Endothelial cell of umbilical vein (primary cell): Measurements from ENCODE around the gene SESN2. TPM values are rescaled to one million over a fixed set of nuclear protein-coding genes. Genes with fewer than 3 reads are reported as not detected.

Source experiments
- BruUV-seq: library from RNA; stranded (reverse); fragments of 400-500 nt; replicated peaks from 2 replicates; lab custom pipeline; 2021; lab: Mats Ljungman, UMichigan
- CTCF ChIA-PET: fragments of 300-600, 350-600 bp; sonication (Branson Sonifier 250); formaldehyde crosslinking; loops from one replicate; lab custom pipeline; 2021; ENCODE audit warnings: antibody characterized with exemption, inconsistent platforms; lab: Charles Lee
- POLR2A ChIA-PET: fragments of 300-600, 350-600 bp; sonication (Branson Sonifier 250); formaldehyde crosslinking; loops from one replicate; lab custom pipeline; 2021; ENCODE audit warnings: antibody characterized with exemption, inconsistent platforms; lab: Charles Lee
- DNase-seq: peaks from one replicate; pipeline ENCODE4 v3.0.0-alpha.2; 2011; ENCODE audit warnings: low read depth, low spot score
- FAIRE-seq: peaks from 2 replicates; lab custom pipeline; 2011; peaks lifted over from hg19 to GRCh38; lab: Jason Lieb, UNC
- H2AFZ ChIP-seq: 2 replicates; pipeline ENCODE4 v1.6.0; 2012; ENCODE audit warnings: low read depth, low read length, control low read depth, inconsistent platforms
- H3K27ac ChIP-seq: 2 replicates; pipeline ENCODE4 v1.5.1; 2011; ENCODE audit warnings: low read depth, mild to moderate bottlenecking, control low read depth, low read length, moderate library complexity; ENCODE audit not compliant: insufficient read depth
- H3K27me3 ChIP-seq, 2 experiments: 2 replicates each; pipeline versions ENCODE4 v1.6.0 to v1.6.1; 2011; ENCODE audit warnings: low read length in 2 of 2, mixed read lengths in 1 of 2; ENCODE audit not compliant: control insufficient read depth in 2 of 2, insufficient read depth in 2 of 2
- H3K36me3 ChIP-seq, 2 experiments: 2 replicates in 1 of 2; 3 replicates in 1 of 2; pipeline ENCODE4 v1.5.1; 2011; ENCODE audit warnings: low read length in 2 of 2, mild to moderate bottlenecking in 1 of 2, moderate library complexity in 1 of 2; ENCODE audit not compliant: control insufficient read depth in 2 of 2, insufficient read depth in 2 of 2; ENCODE audit errors: extremely low read depth in 1 of 2
- H3K4me1 ChIP-seq: 3 replicates; pipeline ENCODE4 v1.5.1; 2011; ENCODE audit warnings: mild to moderate bottlenecking, low read length; ENCODE audit not compliant: control insufficient read depth, insufficient read depth; ENCODE audit errors: extremely low read depth
- H3K4me2 ChIP-seq: 2 replicates; pipeline ENCODE4 v1.6.1; 2011; ENCODE audit warnings: low read length, control low read depth, mixed read lengths; ENCODE audit not compliant: insufficient read depth
- H3K4me3 ChIP-seq, 3 experiments: fragments of 200-600 bp in 1 of 3; sonication (generic), shearing (Covaris generic) in 1 of 3; replicated peaks in 1 of 3; 2 replicates each; pipeline ENCODE4 v1.5.1; 2011 to 2016; ENCODE audit warnings: control low read depth in 3 of 3, low read length in 3 of 3, mild to moderate bottlenecking in 2 of 3, inconsistent platforms in 1 of 3, low read depth in 1 of 3, moderate library complexity in 1 of 3; ENCODE audit not compliant: insufficient read depth in 1 of 3
- H3K79me2 ChIP-seq: 2 replicates; pipeline ENCODE4 v1.6.0; 2012; ENCODE audit warnings: low read length, inconsistent platforms; ENCODE audit not compliant: control insufficient read depth, insufficient read depth
- H3K9ac ChIP-seq: replicated peaks from 2 replicates; pipeline ENCODE3; 2011; ENCODE audit warnings: low read length, control low read depth; ENCODE audit not compliant: insufficient read depth; ENCODE audit errors: extremely low read depth
- H3K9me1 ChIP-seq: replicated peaks from 3 replicates; pipeline ENCODE4 v1.6.0; 2011; ENCODE audit warnings: mild to moderate bottlenecking, low read length; ENCODE audit not compliant: control insufficient read depth, insufficient read depth; ENCODE audit errors: extremely low read depth
- H3K9me3 ChIP-seq: replicated peaks from 2 replicates; pipeline ENCODE4 v1.5.1; 2012; ENCODE audit warnings: low read length, inconsistent platforms; ENCODE audit not compliant: control insufficient read depth, insufficient read depth
- H4K20me1 ChIP-seq: replicated peaks from 2 replicates; pipeline ENCODE3; 2011; ENCODE audit warnings: mild to moderate bottlenecking, low read length; ENCODE audit not compliant: control insufficient read depth, insufficient read depth; ENCODE audit errors: extremely low read depth
- EZH2 ChIP-seq: IDR thresholded peaks from 2 replicates; pipeline ENCODE4 v1.6.1; 2012; ENCODE audit warnings: borderline replicate concordance, low read depth, mild to moderate bottlenecking, moderate library complexity, low read length, inconsistent platforms; ENCODE audit not compliant: severe bottlenecking
- FOS ChIP-seq: IDR thresholded peaks from 2 replicates; pipeline ENCODE4 v1.6.1; 2011; ENCODE audit warnings: mild to moderate bottlenecking, low read length, moderate library complexity, borderline replicate concordance; ENCODE audit not compliant: insufficient read depth
- GATA2 ChIP-seq: IDR thresholded peaks from 2 replicates; pipeline ENCODE4 v1.7.0; 2011; ENCODE audit warnings: low read depth, mild to moderate bottlenecking, moderate library complexity, mixed read lengths, low read length; ENCODE audit not compliant: insufficient read length, insufficient read depth
- JUN ChIP-seq: IDR thresholded peaks from 2 replicates; pipeline ENCODE4 v1.6.1; 2011; ENCODE audit warnings: borderline replicate concordance, low read depth; ENCODE audit not compliant: insufficient read length, insufficient read depth
- MYC ChIP-seq: IDR thresholded peaks from one replicate; pipeline ENCODE4 v1.6.1; 2011; ENCODE audit warnings: mild to moderate bottlenecking, low read depth, low read length
- POLR2A ChIP-seq: IDR thresholded peaks from 2 replicates; pipeline ENCODE4 v1.6.1; 2012; ENCODE audit warnings: low read depth, mild to moderate bottlenecking, control low read depth, low read length
- POLR2AphosphoS5 ChIP-seq: IDR thresholded peaks from 2 replicates; pipeline ENCODE4 v1.6.1; 2012; ENCODE audit warnings: low read depth, mild to moderate bottlenecking, control low read depth, low read length, moderate library complexity; ENCODE audit not compliant: insufficient read depth
- dilution Hi-C: fragments of 300-500 bp; cut with MboI; formaldehyde crosslinking; loops from one replicate; pipeline ENCODE4 v1.15.0; 2019; ENCODE audit warnings: low sequenced_read_pairs; ENCODE audit not compliant: extremely low pct_ligation_motif_present
- intact Hi-C: fragments of 100-400 bp; cut with micrococcal nuclease; formaldehyde crosslinking; loops from one replicate; pipeline ENCODE4 v1.10.0; 2022
- polyA plus RNA-seq, 4 experiments: library from polyadenylated mRNA; depleted of rRNA in 3 of 4; stranded (reverse) in 3 of 4; unstranded in 1 of 4; fragments of >200 nt; gene quantifications; 2 replicates each; pipeline versions ENCODE4 v1.2.1 to v1.2.3, GENCODE V29; 2011 to 2012; ENCODE audit warnings: missing spikeins in 1 of 4
- total RNA-seq: library from RNA; stranded (reverse); gene quantifications from 2 replicates; pipeline ENCODE4 v1.2.3, GENCODE V29; 2021
- TF ChIP-seq, protein P1 (sequence below), 2 donors: IDR thresholded peaks; 1 replicate in 1 of 2; 2 replicates in 1 of 2; pipeline ENCODE4 v1.5.1; 2011; ENCODE audit warnings: low read length in 2 of 2, mild to moderate bottlenecking in 2 of 2, moderate library complexity in 2 of 2, control low read depth in 1 of 2, inconsistent platforms in 1 of 2, low read depth in 1 of 2; ENCODE audit not compliant: insufficient read depth in 1 of 2; ENCODE audit errors: extremely low read depth in 1 of 2
- TF ChIP-seq, protein P2 (sequence below): IDR thresholded peaks from 2 replicates; pipeline ENCODE4 v1.6.1; 2011; ENCODE audit not compliant: insufficient read depth, insufficient read length

SESN2 gene
- total and polyA plus RNA-seq, 2 donors (not counting 3 experiments of a cell fraction or from before 2014, with no cell fraction given): 11.6 to 13.2 TPM

DNA sequence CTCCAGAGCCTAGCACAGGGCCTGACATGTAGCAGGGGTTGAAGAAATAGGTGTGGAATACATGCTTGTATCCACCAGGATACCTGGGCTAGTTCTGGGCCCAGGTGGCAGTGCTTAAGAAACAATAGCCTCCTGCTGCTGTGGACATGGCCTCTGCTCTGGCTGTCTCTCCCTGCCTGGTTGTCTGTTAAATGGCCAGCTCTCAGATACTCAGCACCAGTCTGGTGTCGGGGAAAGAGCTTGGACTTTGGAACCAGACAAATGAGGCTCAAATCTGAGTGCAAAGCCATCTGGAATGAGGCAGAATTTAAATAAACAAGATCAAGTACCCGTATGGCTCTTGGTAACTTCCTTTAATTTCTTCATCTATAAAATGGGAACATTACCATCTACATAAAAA lies 31.5 kb downstream of the SESN2 start:
- Histone ChIP-seq H4K20me1 (no peaks in the 10 kb centered on the region), H3K4me2 (no peak overlapping the region), H3K36me3 (no peaks in the 10 kb centered on the region), H3K9me3 (no peaks in the 10 kb centered on the region), H2AFZ (no peak overlapping the region), H3K9ac (no peak overlapping the region), H3K4me3 (no peak overlapping the region), H3K4me1 (no peaks in the 10 kb centered on the region), H3K27me3 (no peaks in the 10 kb centered on the region), H3K79me2 (no peaks in the 10 kb centered on the region), H3K27ac (no peak overlapping the region), H3K9me1 (no peaks in the 10 kb centered on the region)
- intact Hi-C loops (no loop called here), dilution Hi-C loops (no loop called here)
- ChIA-PET CTCF (no interaction called here), POLR2A (no interaction called here)
- TF ChIP-seq, protein P1, sequence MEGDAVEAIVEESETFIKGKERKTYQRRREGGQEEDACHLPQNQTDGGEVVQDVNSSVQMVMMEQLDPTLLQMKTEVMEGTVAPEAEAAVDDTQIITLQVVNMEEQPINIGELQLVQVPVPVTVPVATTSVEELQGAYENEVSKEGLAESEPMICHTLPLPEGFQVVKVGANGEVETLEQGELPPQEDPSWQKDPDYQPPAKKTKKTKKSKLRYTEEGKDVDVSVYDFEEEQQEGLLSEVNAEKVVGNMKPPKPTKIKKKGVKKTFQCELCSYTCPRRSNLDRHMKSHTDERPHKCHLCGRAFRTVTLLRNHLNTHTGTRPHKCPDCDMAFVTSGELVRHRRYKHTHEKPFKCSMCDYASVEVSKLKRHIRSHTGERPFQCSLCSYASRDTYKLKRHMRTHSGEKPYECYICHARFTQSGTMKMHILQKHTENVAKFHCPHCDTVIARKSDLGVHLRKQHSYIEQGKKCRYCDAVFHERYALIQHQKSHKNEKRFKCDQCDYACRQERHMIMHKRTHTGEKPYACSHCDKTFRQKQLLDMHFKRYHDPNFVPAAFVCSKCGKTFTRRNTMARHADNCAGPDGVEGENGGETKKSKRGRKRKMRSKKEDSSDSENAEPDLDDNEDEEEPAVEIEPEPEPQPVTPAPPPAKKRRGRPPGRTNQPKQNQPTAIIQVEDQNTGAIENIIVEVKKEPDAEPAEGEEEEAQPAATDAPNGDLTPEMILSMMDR (IDR thresholded peaks at IDR 0.05; ENCODE audit: extremely low read depth in 1 of 2, insufficient read depth in 1 of 2, low read depth in 1 of 2, low read length in 2 of 2): no peak
- no TSS peak for BruUV-seq
- DNase-seq (no peak), FAIRE-seq (no peak)

DNA sequence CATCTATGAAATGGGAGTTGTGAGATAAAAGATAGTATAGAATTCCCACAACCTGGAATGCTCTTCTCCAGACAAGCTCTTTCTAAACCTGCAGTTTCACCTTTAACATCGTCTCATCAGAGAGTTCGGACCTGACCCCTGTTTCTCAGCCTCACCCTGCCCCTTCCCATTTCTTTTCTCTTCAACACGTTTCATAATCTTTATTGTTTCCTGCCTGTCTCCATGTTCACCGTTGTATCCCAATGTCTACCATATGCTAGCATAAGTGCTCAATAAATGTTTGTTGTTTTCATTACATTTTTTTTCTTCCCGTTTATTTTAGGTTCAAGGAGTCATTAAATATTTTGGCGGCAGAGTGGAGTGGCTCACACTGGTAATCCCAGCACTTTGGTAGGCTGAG lies 32.4 kb downstream of the SESN2 start:
- H3K9ac ChIP-seq: no peak overlapping the region
- no peak overlapping the region for H2AFZ ChIP-seq
- H3K4me2 ChIP-seq: no peak overlapping the region
- ChIA-PET POLR2A (no interaction called here), CTCF (no interaction called here)
- peaks cover 0 to 2% of the 10 kb centered on the region in 2 experiments for H3K27me3 ChIP-seq
- H3K27ac ChIP-seq: no peak overlapping the region
- BruUV-seq: no TSS peak
- no peaks in the 10 kb centered on the region for H3K79me2 ChIP-seq
- dilution Hi-C loops: no loop called here
- H4K20me1 ChIP-seq: no peaks in the 10 kb centered on the region
- TF ChIP-seq POLR2A: no peak
- no peak for TF ChIP-seq FOS
- TF ChIP-seq JUN: no peak
- TF ChIP-seq MYC: no peak
- no peak for TF ChIP-seq GATA2
- no peak for TF ChIP-seq EZH2
- TF ChIP-seq, protein P2, sequence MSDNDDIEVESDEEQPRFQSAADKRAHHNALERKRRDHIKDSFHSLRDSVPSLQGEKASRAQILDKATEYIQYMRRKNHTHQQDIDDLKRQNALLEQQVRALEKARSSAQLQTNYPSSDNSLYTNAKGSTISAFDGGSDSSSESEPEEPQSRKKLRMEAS: no peak
- no peak for TF ChIP-seq POLR2AphosphoS5
- TF ChIP-seq, protein P1 (IDR thresholded peaks at IDR 0.05; ENCODE audit: extremely low read depth in 1 of 2, insufficient read depth in 1 of 2, low read depth in 1 of 2, low read length in 2 of 2): no peak
- no peak overlapping the region for H3K4me3 ChIP-seq
- no peaks in the 10 kb centered on the region for H3K9me1 ChIP-seq
- FAIRE-seq (no peak), DNase-seq (no peak)
- intact Hi-C loops: no loop called here
- H3K9me3 ChIP-seq: no peaks in the 10 kb centered on the region
- H3K36me3 ChIP-seq: no peaks in the 10 kb centered on the region
- no peaks in the 10 kb centered on the region for H3K4me1 ChIP-seq
